GM21360 (cell line): ENCODE results near the gene ZP2.
"Not testable (repeated sequence)": the region's sequence is repeated elsewhere in the genome, so short reads cannot be mapped to it uniquely, and the experiment has no call there.

Source experiments
- ATAC-seq: cut with Tn5 transposase; IDR thresholded peaks from one replicate; pipeline ENCODE4 v1.9.1; 2021; ENCODE audit warnings: mild to moderate bottlenecking, moderate library complexity; ENCODE audit not compliant: unreplicated experiment

ZP2 gene

DNA sequence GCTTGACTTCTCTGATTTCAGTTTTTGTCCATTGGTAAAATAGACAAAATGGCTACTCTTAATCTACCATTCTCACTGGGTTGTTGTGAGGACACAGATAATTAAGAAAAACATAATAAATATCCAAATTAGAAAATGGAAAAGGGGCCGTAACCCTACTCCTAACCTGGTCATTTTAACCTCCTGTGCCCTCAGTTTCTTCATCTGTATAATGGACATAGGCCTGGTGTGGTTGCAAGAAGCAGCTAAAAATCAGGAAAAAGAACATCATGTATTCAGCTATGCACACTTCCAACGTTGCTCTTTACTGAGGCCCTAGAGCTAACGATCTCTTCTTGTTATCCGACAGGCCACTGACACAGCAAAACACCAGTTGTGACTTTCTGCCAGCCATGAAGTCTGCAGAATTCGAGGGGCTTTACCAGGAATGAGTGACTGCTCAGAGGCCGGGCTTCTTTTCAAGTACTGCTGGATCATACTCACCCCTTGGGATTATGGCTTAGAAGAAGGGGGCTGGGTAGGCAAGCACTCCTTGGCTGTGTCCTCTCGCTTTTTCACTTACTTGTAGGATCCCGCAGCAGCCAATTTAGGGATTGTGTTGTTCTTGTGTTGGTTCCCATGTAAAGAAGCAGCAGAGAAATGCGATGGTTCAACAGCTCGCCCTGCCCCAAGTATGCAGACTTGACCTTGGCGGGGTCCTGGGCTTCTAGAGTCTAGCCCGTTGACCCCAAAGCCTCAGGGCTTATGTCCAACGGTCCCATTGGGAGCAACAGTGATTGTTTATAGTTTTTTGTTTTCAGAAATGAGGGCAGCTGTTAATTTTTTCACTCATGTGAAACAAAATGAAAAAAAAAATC is 32.0 kb downstream of the ZP2 start:
- ATAC-seq = no peak

DNA sequence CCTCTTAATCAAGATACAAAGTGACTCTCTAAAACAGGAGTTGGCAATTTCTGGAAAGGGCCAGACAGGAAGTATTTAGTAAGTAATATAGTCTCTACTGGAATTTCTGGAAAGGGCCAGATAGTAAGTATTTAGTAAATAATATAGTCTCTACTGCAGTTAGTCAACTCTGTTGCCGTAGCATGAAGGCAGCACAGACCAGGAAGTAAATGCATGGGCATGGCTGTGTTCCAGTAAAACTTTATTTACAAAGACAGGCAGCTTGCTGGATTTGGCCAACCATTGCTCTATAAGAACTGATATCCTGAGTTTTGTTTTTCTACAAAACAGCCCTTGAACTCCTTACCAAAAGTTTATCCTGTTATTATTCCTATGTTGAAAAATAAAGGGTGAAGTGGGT is 36.0 kb downstream of the ZP2 start:
- ATAC-seq = no peak

DNA sequence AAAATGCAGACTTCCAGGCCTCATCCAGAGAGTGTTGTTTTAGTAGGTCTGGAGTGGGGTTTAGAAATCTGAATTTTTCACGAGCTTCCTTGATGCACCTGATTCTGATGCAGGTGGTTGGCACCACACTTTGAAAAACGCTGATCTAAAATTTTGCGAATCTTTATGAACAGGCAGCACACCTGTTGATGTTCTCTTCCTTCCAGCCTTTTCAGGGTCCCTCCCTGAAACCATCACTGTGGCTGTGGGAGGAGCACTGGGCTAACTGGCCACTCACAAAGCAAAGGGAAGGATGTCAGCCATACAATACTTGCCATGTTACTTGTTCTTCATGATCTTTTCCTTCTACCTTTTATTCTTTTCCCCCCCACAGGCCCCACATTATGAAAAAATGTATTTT is 38.7 kb downstream of the ZP2 start:
- no peak for ATAC-seq

GRCh38 chr16:21170116-21170515 is 41.3 kb downstream of the ZP2 start:
- ATAC-seq = not testable (repeated sequence)

DNA sequence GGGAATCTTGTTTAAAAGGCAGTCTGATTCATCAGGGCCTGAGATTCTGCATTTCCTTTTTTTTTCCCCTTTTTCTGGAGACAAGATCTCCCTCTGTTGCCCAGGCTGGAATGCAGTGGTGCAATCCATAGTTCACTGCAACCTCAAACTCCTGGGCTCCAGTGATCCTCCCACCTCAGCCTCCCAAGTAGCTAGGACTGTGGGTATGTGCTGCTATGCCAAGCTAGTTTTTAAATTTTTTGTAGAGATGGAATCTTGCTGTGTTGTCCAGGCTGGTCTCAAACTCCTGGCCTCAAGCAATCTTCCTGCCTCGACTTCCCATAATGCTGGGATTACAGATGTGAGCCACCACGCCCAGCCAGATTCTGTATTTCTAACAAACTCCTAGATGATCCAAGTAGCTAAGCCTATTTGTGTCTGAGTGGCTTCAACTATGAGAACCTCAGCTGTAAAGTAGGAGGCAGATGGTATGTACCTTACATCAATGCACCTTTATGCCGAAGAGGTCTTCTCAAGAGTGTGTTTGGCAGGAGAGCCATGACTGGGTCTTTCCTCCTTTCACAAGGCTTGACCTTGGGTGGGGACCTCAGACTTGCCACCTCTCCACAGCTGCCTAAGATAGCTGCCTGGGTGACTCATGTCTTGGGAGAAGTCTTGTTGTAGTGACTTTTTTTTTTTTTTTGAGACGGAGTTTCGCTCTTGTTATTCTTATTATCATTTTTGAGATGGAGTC is 42.0 kb downstream of the ZP2 start:
- no peak for ATAC-seq

DNA sequence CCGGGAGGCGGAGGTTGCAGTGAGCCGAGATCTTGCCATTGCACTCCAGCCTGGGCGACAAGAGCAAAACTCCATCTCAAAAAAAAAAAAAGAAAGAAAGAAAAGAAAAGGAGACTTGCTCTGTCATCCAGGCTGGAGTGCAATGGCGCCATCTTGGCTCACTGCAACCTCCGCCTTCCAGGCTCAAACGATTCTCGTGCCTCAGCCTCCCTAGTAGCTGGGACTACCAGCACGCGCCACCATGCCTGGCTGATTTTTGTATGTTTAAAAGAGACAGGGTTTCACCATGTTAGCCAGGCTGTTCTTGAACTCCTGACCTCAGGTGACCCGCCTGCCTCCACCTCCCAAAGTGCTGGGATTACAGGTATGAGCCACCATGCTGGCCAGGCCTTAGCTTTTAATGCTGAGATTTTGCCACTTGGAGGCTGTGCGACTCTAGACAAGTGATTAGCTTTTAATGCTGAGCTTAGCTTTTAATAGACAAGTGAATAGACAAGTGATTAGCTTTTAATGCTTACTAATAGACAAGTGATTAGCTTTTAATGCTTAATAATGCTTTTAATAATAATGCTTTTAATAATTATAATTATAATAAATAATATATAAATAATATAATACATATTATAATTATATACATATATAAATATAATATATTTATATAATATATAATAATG is 43.3 kb downstream of the ZP2 start:
- ATAC-seq = no peak

DNA sequence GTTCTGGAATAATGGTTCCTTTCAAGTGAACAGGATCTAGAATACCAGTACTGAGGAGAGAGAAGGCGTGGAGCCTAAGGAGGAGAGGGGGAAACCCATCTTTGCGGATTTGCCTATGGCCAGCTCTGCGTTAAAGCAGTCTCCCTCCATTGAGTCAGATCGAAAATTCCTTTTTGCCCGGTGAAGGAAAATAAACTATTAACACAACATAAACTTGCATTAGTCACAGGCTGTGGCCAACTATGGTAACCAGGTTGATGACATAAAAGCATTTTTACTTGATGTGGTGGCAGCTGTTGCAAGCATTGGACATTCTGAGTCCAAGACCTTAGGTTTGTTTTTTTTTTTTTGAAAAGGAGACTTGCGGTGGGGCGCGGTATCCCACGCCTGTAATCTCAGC is 44.0 kb downstream of the ZP2 start:
- no peak for ATAC-seq

DNA sequence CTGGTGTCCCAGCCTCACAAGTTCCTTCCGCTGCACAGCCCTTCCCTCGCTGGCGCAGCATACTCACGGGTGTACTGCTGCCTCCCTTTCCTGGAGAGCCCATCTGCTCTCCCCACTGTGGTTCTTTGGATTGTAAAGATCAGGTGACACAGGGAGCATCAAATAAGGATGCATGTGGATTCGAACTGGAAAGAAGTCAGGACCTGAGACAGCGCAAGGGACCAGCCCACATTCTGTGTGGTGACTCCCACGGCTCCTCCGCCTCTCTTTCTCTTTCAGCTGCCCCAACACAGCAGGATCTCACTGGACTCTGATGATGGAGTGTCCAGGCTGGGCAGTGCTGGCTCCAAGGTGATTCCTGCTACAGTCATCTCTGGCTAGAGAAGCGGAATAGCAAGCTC is 44.8 kb downstream of the ZP2 start:
- no peak for ATAC-seq

DNA sequence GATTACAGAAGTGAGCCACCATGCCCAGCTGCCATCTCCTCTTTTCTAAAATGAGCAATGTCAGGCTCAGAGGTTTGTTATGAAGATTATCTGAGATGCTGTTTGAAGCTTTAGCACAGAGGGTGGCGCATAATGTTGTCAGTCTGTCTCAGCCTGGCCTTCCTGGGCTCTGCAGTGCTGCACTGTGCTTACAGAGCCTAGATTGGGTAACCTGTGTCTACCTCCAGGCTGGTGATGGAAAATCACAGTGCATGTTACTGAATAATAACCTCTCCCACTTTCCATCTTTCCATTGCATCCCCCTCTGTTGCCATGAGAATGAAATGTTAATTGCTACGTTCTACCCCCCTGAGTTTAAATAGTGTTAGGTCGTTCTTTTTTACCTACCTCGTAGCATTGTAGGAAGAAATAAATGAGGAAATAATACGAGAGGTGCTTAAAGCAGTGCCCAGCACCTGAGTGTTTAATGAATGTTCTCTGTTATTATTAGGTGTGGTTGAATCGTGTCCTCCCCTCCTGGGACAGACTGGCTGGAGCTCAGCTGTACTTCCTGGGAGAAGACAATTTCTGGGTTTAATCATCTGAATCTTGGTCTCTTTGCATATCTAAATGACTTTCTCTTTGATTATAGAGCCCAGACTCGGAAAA is 46.7 kb downstream of the ZP2 start:
- no peak for ATAC-seq

DNA sequence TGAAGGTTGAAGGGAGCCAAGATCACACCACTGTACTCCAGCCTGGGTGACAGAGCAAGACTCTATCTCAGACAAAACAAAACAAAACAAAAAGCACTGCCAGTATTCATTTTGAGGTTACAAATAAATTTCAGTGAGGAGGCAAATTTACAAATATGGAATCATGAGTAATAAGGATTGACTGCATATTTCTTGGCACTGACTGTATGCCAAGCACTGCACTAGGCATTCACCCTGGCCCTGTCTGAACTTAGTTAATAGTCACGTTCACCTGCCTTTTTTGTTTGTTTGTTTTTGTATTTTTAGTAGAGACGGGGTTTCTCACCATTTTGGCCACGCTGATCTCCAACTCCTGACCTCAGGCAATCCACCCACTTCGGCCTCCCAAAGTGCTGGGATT is 47.8 kb downstream of the ZP2 start:
- no peak for ATAC-seq

GRCh38 chr16:21162661-21163151 is 48.7 kb downstream of the ZP2 start:
- no peak for ATAC-seq

DNA sequence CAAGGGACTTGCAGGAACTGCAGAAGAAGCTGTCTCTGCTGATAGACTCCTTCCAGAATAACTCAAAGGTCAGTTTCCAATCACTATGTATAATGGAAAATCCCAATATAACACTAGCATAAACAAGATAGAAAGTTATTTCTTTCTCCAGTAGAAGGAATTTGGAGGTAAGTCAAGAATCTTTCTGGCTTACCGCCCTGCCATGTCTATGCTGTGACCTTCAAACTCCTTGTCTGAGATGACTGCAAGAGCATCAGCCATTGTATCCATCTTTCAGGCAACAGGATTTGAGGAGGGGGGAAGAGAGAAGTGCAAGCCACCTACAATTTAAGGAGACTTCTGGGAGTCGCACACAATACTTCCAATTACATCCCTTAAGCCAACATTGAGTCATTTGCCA is 50.2 kb downstream of the ZP2 start:
- no peak for ATAC-seq

DNA sequence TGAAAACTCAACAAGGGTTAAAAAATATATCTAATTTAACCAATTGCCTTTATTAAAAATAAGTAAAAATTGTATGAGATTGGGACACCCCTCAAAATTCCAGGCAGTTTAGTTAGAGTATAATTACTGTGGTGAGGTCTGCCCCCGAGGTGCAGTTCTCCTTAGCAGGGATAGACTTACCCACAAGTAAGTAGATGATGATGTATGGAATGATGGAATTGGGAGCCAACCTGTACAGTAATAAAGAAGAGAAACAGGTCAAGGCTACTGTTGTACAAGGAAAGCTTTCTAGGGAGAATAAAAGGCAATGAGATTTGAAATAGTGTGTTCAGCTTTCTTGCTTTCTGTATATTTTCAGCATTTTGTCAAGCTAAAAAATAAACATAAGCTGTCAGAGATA is 51.1 kb downstream of the ZP2 start:
- ATAC-seq = no peak

DNA sequence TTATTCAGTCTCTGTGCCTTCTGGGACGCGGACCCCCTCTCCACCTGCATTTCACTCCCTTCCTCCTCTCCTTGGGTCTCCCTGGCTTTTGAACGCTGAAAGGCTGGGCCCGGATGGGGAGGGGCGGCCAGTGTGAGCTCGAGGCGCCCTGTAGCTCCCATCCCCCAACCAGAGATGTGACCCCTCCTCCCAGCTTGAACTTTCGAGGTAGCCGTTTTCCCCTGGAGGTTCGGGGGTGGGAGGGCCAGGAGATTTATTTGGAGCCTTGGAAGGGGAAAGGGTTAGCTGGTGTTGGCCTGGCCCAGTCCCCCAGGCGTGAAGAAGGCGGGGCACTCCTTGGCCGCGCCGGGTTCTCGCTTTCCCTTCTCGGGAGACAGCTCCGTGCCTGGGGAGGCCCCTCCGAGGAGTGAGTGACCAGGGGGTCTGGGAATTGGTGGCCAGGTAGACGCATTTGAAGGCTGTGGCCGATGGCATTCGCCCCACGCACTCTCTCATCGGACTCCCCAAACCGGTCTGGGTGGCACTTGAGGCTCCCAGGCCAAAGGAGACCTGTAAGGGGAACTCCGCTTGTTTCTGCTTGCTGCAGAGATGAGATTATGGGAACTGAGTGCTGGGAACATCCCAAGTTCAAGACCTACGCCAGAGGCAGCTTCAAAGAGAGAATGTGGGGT is 52.0 kb downstream of the ZP2 start:
- no peak for ATAC-seq

DNA sequence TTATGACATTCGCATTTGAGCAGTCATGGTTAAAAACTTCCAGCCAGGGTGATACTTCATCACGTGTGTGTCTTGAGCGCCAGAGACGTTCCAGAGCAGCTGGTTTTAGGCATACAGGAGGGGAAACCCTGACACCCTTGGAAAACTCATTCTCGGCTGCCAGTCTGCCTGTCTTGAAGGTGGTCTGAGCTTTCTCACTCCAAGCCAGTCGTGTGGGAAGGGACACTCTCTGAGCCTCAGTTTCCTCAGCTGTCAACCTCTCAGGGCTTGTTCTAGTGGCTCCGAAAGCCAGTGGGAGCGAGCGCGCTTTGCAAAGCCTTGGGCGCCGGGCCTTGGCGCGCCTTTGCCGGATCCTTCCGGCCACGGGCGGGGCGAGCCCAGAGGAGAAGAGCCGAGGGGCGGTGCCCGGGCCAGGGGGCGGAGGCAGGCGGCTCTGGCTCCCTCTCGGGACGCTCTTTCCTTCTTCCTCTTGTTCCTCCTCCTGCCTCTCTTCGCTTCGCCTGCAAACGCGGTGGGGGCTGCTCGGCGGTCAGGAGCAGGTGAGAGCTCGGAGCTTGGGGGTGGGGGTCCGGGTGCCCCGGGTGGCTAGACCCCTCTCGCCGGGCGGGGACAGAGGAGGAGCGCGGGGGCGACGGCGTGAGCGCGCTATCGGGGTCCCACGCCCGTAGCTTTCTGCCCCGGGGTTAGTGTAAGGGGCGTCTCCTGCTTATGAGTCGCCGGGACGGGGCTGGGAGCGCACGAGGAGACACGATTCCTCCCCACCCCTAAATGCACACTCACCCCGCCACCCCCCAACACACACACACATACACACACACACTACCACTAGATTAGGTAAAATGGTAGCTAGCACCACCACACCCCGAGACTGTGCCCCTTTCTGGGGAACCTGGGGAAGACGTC is 52.9 kb downstream of the ZP2 start, which contains the start of gene LDAF1:
LDAF1 (plus strand) TSS at position 467 of the 903 bp plus-strand sequence. CDS start 2,509 bp downstream, outside the sequence.
- ATAC-seq = peak; percentile 71

DNA sequence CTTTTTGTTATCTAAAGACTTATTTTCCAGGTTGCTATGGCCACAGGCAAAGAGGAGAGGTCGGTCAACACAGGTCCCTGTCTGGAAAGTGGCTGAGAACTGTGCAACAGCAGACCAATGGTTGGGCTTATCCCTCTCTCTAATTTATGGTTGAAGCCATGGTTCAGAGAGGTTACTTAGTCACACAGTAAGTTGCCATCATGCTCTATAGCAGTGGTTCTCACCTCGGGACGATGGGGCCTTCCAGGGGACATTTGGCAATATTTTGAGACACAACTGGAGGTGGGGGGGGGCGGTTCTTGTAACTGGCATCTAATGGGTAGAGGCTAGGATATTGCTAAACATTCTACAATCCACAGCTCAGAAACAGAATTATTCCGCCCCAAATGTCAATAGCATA is 53.7 kb downstream of the ZP2 start:
- ATAC-seq = no peak

DNA sequence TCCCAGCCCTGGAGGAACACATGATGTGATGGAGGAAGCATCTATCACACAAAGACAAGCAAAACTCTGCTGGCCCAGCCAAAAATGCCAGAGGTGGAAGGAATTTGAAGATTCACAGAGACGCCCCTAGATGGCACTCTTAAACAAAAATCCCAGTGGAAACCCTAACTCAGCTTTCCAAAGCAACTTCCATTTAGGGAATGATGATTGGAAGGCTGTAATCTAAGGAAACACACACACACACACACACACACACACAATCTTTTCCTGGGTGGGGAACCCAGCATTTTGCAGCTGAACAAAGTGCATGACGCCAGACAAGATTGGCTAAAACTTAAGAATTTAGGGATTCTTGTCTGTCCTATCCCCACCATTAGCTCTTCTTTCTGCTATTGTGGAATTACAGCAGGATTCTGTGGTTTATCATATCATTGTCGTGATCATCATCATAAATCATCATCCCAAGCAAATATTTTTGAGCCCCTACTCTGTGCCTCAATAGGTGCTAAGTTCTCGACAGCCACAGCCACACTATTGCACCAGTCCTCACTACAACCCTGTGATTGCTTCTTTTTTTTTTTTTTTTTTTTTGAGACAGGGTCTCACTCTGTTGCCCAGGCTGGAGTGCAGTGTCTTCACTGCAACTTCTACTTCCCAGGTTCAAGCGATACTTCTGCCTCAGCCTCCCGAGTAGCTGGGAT is 54.5 kb downstream of the ZP2 start:
- no peak for ATAC-seq

GRCh38 chr16:21156011-21156410 is 55.4 kb downstream of the ZP2 start:
- ATAC-seq = not testable (repeated sequence)
